HG03139 (cell line): ENCODE measurements around the gene ZFP36L1.

Experiments used
- ATAC-seq: cut with Tn5 transposase; IDR thresholded peaks from one replicate; pipeline ENCODE4 v1.9.1; 2021; ENCODE audit not compliant: unreplicated experiment

The ZFP36L1 gene

DNA sequence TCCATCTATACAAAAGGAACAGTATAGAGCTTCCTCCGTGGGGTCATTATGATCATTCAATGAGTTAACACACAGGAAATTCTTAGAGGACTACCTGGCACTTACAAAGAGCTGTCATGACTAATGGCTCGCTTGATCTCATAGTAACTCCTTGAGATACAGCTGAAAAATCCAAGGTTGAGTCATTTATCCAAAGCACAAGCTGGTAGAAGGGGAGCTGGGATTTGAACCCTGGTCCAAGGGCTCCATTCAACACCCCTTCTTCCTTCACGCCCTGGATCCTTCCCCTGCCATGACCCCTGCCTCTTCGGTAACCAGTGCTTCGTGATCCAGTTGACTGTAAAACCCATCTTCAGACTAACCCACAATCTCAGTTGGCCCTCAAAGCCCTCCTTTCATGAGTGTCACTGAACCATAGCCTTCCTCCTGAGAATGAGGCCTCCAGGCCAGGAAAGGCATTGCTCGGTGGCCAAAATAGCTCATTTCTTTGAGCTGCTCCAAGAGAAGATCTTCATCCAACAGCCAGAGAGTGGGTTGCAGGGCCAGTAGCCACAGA lies 7.8 kb downstream of the ZFP36L1 start:
- no peak for ATAC-seq

DNA sequence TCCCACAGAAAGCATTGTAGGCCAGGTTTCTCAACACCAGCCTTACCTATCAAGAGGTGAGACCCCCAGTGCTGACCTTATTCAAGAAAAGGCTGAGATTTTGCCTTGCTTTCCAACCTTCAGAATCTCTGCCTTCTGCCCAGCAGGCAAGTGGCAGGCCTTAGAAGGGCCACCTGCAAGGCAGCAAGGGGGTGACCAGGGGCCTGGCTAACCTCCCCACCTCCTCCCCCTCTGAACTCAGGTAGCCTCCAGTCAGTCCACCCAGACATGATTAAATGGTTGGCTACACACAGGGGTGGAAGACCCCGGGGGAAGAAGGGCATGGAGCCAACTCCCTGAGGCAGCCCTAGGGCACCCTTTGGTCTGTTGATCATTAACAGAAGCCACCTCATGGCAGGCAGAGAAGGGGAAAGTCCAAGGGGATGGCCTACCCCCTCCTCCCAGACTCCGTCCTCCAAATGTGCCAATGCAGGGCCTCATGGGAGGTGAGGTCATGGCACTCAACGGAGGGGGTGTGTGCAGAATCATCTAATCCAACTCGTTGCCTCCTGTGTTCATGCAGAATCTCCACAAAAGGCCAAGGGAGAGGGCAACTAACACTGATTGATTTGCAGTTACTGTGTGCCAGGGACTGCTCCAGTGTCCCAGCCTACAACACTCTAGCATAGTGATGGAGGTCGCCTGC lies 8.5 kb downstream of the ZFP36L1 start:
- no peak for ATAC-seq

DNA sequence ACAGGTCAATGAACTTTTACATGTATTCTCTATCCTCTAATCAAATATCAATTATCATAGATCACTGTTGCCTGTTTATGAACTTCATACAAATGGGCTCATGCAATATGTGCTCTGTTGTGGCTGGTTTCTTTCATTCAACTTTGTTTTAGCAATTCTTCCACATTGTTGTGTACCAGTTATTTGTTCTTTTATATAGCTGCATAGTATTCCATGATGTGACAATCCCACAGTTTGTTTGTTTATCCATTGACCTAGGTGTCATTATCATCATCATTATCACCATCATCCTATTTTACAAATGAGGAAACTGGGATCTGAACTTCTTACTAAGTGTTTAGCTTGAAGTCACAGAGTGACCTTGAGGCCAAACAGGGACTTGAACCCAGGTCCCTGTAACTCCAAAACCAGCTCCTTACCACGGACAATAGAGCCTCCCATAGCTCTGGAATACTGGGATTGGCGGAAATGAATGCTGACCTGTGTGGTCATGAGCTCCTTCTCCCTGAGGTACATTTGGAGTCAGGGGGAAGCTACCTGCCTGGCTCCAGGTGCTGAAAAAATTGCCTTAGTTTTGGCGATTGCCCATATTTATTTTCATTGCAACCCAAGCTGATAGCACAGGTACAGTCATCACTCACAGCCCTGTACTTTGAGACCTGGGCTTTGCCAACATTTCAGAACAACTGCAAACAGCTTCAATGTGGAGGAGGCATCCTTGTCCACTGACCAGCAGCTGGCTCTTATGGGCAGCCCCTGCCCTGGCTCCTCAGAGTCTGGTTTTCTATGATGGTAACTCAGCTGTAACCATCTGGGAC lies 9.2 kb downstream of the ZFP36L1 start:
- ATAC-seq: no peak

DNA sequence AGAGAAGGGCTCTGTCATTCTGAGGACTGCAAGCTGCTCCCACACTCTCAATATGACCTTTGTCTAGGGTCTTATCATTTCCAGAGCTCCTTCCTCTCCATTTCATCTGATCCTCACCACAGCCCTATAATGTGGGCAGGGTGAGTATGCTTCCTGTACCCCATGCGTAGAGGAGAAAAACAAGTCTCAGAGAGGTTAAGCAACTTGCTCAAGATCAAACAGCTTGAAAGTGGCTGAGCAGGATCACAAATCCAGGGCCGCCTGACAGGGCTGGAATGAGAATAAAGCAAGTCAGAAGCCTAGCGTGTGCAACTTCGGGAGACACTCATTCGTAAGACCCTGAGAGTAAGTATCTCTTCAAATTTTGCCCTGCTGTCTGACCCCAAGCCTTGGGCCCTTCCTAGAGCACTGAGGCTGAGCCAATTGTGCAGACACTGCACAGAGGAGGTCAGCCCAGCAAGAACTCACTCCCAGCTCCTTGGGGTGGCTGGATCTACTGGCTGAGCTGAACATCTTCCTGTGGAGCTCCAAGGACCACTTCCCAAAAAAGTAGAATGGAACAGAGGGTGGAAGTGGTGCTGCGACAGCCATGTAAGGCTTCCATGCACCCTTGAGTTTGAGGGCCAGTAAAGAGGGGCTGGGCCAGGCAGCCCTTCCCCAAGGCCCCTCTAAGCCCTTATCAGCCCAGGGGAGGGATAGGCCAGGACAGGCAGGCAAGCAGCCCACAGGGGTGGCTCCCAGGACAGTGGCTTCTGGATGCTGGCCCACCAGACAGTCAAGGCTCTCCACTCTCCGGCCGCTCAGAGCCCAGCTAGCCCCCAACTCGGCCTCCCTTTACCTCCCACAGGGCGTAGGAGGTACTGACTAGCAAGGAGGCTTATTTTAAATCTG lies 10.5 kb downstream of the ZFP36L1 start:
- no peak for ATAC-seq

DNA sequence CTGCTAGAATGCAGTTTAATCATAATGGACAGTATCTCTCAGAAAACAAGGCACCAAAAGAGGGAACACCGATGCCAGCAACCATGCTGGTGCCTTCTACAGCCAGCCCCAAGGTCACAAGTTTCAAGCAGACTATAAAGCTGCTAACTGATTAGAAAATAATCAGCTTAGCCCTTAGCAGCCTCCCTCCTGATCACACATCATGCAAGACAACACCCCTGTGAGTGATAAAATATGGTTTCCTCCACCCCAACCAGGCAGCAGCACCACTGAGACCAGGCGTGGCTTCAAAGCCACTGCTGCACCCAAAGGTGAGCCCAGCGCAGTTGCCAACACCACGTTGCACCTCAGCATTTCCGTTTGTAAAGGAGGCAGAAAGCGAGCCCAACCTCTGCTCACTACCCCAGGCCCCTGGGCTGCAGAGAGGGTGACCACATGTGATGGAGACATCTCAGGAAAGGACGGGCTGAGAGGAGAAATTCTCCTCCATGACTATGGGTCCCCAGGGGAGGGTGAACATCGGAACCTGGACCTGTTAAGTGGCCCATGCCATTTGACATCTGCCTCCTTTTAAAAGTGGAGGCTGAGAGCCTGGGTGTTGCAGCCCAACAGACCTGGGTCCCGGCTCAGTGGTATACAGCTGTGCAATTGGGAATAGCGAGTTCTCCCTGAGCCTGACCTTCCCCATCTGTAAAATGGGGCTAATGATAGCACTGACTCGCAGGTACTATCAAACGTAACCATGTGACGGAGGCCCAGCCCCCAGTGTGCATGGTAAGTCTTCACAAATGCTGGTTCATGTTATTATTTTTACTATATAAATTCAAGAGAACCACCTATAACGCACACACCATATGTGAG lies 11.5 kb downstream of the ZFP36L1 start:
- no peak for ATAC-seq

DNA sequence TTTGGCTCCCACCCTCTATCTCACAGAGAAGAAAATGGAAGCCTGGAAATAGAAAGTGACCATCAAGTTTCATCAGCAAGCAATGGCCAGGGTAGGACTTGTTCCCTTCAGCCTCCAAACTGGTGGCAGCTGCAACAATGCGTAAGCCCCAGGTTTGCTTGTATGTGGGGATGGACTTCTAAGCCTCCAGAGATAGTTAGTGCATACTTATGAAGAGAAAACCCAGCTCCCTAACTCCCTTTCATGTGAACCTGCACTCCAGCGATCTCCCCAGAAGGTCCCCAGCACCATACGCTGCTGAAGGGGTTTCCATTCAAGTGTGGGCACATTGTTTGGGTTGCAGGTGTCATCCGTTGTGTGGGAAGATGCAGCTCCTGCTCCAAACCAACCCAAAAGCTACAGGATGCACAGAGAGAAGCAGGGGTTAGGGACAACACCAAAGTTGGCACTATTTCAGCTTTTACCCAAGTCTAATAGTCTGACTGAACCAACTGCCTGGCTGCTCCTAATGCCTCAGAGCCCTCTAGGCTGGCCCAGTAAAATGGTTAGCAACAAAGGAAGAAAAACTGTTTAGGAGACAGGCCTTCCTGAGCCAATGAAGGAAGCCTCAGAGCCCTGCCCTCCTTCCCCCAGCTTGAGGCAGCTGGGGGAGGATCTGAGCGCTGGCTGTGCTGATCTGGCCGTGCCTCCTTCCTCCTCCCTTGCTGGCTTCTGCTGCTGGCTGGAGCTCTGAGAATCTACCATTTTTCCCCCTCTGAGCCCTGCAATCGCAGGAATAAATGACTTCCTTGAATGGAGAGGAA lies 12.3 kb downstream of the ZFP36L1 start:
- no peak for ATAC-seq

DNA sequence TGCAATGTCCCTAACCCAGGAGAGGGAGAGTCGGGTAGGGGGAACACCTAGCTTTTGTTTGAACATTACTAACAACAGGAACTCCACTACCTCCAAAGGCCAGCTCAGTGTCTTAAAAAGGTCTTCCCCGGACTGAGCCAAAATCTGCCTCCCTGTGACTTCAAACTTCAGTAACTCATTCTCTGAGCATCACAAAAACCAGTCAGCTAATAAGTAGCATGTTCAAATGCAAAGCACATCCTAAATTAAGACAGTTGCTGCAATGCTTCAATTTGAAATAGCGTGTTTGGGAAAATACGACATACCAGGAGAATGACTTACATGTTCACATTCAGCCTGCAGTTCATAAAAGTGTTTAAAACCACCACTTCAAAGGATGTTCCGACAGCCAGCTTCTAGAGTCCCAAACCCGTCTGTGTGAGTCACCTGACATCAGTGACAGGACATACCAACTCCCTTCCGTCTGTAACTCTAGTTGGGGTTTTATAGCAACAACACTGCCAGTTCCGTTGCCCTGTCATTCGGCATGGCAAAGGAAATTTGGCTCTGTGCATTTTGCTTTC lies 13.0 kb downstream of the ZFP36L1 start:
- ATAC-seq: no peak

DNA sequence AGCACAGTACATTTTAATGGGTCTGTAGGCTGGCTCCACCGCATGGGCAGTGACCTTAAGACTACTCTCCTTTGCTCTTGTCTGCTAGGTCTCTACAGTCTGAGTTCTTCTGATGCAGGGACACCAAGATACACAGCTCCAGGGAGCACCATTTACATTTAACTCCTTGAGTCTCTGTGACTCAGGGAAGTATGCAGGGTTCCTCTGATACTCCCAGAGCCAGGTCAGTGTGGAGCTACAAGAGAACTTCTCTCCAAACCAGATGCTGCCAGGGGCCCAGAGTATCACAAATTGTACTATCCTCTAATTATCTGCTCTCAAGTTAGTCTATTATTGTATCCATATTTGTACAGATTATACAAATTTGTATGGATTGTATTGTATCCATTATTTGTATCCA lies 15.2 kb downstream of the ZFP36L1 start:
- no peak for ATAC-seq

DNA sequence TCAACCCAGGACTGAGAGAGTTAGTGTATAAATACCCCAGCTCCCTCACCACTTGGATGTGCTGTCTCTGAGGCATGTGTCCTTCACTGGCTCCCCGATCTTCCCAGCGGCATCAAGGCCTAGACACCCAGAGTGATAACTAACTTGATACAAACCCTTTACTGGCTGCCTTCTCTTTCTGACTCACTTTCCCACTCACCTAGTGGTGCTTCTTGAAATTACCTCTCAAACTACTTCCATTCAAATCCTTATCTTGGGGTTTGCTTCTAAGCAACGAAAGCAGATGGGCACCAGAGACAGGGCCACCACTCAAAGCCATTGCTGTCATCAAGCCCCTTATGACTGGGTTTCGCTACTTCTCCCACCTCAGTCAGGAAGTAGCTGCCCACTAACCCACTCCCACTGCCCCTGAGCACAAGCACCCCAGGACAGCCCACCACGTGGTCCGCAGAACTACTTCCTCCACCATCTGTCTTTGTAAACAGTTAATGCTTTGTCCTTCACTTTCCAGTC lies 17.2 kb downstream of the ZFP36L1 start:
- no peak for ATAC-seq

DNA sequence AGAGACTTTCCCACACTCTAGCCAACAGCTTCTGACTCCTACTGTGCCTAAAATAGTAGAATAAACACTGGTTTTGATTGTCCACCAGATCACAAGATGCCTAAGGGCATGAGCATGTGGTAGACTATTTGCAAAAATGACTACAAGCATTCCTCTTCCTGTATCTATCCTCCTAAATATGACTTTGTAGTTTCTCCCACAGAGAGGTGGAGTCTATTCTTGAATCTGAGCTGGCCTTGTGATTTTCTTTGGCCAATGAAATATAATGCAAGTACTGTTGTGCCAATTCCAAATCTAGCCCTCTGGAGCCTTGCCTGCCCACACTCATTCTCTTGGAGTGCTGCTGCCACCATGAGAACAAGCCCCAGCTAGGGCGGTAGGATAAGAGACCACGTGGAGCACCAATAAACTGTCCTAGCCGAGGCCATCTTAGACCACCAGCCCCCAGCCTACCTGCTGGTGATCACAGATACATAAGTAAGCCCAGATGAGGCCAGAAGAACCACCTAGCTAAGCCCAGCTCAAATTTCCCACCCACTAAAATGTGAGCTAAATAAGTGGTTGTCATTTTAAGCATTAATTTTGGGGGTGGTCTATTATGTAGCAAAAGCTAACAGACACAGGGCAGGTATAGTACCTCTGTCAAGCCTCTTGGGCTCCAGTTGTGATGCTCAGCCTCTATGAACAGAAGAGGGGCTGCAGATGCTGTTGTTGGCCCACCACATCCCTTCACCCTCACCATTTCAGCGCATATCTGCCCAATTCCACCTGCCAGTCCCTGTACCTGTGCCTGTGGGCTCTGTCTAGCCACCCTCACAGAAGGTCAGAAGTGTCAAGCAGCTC lies 17.9 kb downstream of the ZFP36L1 start:
- ATAC-seq: no peak

DNA sequence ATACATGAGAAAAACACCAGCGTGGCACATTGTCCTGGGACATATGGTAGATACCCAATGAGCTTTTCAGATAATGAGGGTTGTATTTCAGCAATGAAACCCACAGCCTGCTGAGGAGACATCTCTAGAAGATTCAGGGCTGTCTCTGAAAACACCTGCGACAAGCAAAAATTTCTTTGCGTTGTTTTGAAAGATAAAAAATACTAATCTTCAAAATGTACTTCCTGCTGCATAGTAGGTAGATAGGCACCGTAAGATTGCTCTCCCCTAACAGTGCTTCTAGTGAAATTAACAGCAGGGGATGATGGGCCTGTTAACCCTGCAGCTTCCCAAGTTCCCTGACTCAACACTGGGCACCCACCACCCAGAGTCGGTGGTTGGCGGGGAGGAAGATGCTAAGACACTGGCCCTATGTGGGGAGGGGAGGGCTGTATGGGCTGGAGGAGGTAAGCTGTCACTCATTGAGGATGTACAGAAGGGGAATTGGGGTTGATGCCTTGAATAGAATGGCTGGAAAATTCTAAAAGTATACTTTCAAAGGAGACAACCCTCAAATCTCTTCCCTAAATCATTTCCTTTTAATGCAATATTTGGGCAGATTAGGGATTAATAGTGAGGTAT lies 20.0 kb downstream of the ZFP36L1 start:
- no peak for ATAC-seq

DNA sequence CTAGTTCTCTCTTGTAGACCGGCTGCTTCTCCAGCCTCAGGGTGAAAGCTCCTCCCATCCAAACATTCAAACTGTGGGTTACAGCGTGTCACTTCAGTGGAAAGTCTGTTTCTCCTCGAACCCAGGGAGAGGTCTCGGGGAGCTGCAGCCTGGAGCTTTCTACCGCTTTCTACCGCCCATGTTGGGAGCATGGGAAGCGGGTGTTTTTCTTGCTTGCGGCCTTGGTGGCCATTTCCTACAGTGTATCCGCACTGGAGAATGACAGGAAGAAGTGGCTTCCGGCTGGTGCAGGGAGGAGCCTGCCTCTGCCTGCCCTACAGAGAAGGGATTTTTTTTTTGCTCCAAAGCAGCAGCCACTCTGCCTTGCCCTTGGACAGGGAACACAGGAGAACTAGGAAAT lies 21.2 kb downstream of the ZFP36L1 start:
- ATAC-seq: no peak

DNA sequence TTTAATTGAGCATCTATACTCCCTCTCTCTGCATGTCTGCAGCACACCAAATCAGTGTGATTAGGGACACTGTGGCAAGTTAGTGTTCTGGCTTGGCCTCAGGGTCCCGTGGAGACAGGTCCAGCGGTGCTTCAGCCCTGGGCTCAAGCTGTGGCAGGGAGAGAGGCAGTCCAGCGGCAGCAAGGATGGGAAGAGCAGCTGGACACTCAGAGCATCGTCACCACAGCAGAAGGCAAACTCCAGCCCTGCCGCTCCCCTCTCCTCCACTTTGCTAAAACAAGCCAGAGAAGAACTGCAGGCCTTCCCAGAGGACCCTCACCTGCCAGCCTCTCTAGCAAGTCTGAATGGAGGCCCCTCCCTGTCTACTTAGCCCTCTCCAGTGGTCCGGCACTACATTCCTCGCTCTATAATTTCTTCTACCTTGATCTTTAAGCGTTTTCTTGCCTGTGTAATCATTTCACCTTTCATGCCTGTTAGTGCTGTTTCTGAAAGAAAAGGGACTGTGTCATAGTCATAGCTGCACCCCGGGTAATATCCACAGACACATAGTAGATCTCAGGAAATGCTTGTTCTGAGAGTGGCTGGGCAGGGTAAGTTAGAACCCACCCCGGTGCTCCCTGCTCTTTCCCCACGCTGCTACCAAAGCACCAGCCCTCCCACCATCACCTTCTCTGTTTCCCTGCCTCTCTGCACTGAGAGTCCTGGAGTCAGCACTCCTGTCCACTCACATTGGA lies 22.1 kb downstream of the ZFP36L1 start:
- no peak for ATAC-seq

DNA sequence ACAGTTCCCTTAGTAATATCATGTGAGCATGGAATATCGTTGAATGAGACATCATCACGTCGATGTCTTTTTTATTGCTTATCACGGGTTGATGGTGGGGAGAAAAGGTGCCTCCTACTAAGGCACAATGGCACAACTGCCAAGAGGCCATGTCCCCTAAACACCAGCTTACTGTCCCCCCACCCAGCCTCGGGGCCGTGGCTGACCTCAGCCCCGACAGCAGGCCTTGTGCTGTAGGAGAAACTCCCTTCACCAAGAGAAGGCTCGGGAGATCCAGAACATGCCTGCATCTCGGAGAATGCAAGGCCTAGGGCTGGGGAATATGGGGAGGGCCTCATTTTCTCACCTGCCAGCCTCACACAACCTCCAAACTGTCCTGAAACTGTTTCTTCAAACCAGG lies 22.8 kb downstream of the ZFP36L1 start:
- no peak for ATAC-seq

DNA sequence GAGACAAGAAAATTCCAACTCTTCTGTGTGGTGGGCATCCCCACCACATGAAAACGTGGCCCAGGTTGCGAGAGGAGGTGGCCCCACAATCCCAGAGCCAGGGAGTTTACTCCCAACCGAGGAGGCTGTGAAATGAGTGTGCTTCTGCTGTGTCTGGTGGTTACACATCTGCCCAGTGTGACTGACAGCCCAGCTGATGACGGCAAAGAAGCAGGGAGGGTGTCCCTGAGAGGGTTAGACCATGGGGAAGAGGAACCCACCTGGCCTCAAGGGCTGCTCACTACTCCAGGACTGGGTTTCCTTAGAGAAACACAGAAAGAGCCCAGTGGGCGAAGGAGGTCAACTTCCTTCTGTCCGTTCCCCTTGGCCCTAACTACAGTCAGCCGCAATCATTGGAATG lies 24.6 kb downstream of the ZFP36L1 start:
- no peak for ATAC-seq

DNA sequence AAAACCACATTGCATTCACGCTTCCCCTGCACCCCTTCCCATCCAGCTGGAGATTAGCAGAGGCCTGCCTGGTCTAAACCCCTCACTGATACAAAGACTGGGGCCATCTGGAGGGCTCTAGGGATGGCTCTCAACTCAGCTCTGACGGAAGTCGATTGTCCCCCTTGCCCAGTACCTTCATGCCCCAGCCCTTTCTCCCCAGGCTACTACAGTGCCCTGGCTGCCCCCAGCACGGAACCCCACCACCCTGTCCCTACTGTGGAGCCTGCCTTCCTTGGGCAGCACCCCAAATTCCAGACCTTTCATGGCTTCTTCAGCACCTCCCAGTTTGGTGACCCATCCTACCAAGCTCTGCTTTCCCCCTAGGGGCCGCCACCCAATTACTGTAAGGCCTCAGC lies 25.6 kb downstream of the ZFP36L1 start:
- ATAC-seq: no peak
